T follicular helper cell (primary cell): ENCODE data around the gene KIF17.

Experiments
- DNase-seq: peaks from one replicate; pipeline ENCODE4 v3.0.0-alpha.2; 2020; ENCODE audit warnings: low read depth

Gene KIF17

DNA sequence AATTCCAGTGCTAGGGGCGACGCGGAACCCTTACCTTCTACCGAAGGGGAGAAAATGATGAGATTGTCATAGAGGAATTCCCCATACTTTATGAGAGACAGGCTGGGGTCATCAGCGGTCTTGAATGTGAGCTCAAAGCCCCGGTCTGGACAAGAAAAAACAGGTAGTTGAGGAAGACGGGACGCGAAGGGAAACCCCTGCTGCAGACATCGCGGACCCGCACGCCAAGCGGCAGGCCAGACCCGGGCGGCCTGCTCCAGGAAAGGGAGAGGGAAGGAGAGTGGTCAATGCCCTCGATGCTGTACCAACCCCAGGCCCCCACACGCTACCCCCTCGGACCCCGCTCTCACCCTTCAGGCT is 57.0 kb downstream of the KIF17 start:
- no peak for DNase-seq

DNA sequence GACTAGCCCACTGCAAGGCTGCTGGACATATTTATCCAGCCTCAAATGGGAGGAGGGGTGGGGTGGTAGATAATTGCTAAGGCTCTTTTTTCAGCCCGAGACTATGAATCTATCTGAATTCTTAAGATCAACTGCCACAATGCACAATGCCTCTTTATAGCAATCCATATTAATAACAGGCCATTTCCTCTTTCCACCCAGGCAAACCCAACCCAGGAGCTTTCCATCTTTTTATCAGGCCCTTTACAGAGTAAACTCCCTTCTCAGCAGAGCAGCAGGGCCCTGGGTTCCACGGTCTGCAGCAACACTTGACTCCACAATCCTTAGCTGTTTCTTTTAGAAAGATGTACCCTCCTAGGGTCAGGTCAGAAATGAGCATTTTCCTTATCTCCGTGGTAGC is 57.4 kb downstream of the KIF17 start:
- no peak for DNase-seq

DNA sequence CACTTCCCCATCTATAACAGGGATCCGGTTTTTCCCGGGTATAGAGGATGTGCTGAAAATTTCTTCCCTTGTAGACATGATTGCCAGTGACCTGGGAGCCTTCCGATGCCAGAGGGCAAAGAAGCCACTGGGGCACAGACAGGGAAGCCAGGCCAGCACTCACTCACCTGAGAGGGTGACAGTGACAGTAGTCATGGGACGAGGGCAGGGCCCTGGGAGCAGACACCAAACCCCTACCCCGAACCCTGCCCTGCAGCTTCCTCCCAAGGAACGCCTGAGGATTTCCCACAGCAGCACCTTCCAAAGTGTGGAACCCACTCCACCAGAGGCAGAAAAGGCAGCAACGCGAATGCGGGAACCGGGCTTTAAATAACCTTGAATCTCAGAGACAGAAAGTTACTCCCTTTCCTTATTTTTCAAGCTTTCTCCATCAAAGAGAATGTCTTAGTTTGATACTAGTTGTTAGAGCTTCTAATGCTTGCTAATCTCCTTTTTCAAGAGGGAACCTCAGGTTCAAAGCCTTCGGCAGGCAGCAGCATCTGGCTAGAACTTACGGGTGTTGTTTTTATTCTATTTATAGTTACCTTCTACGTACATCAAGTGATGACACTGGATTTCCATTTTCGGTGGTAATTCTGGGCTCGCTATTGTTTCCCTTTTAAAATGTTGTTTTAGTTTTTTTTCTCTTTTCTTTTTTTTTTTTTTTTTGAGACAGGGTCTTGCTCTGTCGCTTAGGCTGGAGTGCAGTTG is 59.5 kb downstream of the KIF17 start:
- DNase-seq = no peak

DNA sequence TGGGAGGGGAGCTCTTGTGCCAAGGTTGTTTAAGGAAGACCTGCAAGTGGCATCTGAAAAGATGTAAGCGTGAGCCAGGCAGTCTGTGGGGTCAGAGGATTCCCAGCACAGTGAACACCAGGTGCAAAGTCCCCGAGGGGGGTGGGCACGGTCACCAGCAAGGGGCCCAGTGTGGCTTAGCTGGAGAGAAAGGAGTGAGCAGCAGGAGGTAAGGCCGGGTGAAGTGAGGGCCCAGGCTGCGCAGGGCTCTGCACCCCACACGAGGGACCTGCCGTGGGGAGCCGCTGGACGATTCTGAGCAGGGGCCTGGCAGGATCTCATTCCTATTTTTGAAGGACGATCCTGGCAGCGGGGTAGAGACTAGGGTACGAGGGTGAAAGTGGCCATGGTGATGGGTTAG is 60.8 kb downstream of the KIF17 start:
- no peak for DNase-seq

DNA sequence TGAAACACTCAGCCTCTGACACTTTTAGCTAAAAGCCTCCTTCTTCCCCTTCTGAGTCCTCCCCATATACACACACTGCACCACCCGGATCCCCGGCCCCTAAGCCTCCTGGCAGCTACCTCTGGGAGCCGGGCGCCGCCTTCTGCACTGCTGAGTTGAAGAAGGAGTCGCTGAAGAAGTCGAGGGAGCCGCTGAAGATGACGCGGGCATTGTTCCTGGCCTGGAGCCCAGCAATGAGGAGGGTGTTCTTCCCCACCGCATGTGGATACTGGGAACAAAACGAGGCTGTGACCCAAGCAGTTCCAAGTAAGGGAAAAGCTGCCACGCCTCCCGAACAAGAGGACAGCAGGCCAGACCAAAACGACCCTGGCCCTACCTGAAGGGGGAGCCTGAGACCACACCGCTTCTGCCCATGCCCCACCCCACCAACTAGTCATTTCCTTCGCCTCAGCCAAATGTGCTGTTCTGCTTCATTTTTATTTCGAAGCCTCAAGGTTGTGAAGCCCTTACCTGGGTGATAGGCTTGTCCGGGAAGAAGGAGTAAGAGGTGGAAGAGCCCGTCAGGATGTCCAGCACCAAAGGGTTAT is 63.6 kb downstream of the KIF17 start:
- DNase-seq = no peak

DNA sequence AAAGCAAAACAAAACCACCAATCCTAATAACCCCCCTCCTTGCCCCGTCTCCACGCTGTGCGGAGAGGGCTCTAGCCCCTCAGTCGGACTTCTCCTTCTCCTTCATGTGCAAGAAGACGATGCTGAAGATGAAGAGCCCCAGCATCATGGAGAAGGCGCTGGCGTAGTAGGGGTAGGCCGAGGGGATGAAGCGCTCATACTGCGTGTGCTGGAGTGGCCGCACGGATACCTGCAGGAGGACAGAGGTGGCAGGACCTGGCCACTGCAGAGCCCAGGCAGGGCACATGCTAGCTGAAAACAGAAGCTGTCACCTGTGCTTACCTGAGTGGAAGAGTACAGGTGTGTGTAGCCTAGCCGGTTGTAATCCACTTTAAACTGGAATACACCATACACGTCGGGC is 65.5 kb downstream of the KIF17 start:
- no peak for DNase-seq

DNA sequence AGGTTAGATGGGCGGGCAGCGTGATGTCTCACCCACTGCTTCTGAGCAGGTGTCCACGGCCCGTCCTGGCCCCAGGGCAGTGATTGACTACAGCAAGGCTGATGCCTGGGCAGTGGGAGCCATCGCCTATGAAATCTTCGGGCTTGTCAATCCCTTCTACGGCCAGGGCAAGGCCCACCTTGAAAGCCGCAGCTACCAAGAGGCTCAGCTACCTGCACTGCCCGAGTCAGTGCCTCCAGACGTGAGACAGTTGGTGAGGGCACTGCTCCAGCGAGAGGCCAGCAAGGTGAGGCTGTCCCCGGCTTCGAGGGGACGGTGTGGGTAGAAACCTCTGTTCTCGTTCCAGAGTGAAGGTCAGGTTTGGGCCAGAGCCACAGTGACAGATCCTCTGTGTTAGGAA is 68.9 kb downstream of the KIF17 start:
- no peak for DNase-seq

DNA sequence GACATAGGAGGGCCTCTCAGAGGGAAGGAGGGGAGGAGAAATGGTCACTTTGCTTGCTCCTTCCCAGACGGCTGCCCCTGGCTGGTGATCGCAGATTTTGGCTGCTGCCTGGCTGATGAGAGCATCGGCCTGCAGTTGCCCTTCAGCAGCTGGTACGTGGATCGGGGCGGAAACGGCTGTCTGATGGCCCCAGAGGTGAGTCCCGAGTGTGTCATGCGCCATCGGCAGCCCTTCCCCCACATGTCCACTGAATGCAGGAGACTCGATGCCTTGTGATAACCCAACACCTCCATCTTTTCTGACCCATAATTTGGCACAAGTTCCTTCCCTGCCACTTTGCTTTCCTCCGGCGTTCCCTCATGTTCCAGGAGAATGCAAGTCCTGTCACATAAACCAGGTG is 69.4 kb downstream of the KIF17 start:
- no peak for DNase-seq

DNA sequence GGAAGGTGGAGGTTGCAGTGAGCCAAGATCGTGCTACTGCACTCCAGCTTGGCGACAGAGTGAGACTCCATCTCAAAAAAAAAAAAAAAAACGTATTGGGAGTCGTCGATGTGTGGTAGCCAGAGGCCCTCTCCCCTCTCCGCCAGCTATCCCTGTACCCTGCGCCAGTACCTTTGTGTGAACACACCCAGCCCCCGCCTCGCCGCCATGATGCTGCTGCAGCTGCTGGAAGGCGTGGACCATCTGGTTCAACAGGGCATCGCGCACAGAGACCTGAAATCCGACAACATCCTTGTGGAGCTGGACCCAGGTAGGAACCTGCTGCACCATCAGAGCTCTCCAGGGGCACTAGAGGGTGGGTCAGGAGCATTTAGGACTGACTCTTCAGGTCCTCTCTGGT is 72.4 kb downstream of the KIF17 start:
- no peak for DNase-seq

DNA sequence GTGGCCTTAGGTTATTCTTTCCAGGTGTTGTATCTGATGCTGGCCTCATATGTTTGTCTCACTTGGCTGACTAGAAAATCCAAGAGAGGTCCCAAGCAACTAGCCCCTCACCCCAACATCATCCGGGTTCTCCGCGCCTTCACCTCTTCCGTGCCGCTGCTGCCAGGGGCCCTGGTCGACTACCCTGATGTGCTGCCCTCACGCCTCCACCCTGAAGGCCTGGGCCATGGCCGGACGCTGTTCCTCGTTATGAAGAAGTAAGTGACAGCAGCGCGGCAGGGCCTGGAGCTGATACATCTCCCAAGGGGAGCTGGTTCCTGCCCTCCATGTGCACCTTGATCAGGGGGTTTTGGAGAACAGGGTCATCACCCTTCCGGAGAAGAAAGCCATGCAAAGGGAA is 73.4 kb downstream of the KIF17 start:
- no peak for DNase-seq

DNA sequence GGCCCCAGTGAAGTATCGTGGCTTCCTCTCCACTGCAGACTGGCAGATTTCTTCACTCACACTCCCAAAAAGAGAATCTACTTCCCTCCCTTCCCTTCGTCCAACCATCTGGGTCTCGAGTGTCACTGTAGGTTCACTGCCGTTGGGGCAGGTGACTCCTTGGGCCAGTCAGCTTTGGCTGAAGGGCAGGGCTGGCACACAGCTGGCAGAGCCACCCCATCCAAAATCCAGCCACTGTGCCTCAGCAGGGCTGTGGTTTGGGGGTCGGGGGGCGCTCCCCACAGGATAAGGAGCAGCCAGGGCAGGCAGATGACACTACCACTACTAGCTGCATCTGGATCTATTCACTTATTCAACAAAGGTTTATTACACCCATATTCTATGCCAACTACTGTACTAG is 74.7 kb downstream of the KIF17 start:
- no peak for DNase-seq

DNA sequence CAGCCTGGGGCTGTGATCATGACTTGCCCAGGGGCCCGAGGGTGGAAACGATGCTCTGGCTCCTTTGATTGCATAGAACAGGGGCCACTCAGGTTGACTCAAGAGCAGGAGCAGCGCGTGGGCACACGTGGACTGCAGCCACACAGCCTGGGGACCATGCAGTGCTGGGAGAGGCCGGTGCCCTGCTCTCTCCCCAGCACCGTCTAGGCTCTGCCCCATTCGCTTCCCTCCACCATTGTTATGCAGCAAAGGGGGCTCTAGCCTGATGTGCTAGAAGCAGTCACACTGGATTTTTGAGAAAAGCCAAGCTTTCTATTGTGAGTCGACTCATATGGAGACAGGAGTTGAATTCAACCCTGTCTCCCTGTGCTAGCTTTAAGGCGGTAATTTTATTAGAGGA is 75.8 kb downstream of the KIF17 start:
- DNase-seq = no peak

DNA sequence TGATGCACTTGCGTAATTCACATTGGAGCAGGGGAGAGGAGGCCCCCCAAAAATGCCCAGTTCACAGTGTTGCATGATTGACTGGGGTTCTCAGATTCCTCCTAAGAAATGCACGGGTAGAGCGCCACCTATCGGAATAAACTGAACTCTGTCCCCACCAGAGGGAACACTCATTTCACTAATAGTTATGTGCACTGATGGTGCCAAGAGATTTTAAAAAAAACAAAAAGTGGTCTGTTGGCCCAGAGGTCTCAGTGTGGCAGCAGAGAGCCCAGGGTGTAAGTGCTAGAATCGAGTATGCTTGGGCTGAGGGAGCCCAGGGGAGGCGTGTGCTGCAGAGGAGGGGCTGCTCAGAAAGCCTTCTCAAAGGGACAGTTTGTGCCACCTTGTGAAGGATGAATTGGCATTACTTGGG is 77.6 kb downstream of the KIF17 start:
- peak; percentile 37 for DNase-seq

DNA sequence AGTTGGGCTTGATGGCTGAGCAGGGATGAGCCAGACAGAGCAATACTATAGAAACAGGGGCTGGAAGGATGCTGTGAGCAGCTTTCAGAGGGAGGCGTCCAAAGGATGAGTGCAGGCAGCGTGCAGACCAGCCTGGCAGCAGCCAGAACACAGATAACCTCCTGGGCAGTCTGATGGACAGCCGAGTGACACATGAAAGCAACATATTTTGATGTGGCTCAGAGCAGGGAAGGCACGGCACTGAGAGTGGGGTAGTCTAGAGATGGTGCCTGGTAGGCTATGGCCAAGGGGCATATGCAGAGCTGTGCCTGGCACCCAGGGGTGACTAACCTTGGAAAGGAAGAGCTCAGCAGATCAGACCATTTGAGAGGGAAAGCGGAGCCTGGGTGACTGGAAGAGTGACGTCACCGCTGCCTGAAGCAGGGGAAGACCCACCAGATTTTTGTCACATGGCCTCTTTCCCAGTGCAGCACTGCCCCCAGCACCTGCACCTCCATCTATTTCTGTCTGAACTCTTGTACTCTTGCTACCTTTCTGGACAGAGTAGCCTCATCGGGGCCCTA is 80.9 kb downstream of the KIF17 start:
- DNase-seq = no peak

DNA sequence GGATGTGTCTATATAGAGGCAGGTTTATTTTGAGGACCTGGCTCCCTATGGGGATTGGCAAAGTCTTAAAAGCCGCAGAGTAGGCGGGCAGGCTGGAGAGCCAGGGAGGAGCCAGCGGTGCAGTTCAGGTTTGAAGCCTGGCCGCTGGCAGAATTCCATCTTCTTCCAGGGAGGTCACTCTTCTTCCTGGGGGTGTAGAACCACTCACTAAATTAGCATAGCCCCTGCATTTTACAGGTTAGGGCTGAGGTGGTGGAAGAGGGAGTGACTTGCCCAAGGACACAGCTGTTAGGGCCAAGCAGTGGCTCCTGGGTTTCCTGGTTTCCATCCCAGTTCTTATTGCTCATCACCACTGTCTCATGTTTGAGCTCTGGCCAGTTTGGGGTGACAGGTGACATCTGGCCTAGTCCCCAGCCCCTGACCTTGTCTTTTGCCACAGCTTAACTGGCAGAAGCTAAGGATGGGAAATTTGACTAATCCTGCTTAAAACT is 83.2 kb downstream of the KIF17 start:
- no peak for DNase-seq

DNA sequence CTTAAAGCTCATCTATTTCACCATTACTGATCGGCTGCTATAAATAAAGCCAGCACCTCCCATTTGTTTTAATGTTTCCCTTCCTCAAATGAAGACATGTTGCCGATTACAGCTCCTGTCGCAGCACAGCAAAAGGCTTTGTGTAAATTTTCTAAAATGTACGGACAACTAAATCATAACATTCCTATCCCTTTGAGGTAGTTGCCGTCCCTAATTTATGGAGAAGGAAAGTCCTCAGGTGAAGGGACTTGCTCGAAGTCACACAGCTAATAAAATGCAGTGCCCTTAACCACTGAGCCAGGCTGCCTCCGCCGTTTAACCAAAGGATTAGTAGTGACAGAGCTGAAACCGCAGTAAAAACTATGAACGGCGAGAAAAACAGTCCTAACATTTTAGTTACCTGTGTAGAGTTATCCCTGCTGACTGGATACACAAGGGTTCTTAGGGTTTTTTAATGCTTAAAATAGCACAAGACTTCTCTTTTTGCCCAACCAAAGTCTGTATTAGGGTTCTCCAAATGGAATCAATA is 83.7 kb downstream of the KIF17 start:
- no peak for DNase-seq

DNA sequence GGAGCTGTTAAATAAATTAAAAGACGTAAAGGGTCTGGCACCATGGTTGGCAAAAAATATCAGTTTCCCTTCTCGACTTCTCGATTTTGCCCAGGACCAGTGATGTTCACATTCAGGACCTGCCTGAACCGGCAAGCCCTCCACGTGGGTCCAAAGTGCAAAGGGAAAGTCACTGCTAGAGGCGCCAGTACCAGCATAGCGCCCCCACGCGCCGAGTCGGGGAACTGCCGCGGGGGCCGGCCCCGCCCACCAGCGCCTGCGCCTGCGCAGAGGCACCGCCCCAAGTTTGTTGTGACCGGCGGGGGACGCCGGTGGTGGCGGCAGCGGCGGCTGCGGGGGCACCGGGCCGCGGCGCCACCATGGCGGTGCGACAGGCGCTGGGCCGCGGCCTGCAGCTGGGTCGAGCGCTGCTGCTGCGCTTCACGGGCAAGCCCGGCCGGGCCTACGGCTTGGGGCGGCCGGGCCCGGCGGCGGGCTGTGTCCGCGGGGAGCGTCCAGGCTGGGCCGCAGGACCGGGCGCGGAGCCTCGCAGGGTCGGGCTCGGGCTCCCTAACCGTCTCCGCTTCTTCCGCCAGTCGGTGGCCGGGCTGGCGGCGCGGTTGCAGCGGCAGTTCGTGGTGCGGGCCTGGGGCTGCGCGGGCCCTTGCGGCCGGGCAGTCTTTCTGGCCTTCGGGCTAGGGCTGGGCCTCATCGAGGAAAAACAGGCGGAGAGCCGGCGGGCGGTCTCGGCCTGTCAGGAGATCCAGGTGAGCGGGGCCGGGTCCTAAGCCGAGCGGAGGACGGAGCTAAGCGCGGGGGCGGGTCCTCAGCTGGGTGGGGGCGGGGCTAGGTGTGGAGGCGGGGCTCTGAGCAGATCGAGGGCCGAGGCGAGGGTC is 84.4 kb downstream of the KIF17 start, which contains the start of gene PINK1:
TSS of gene PINK1 (plus strand) at position 269 of the 875 bp plus-strand sequence. CDS start at position 360, 91 bp downstream.
- peak; percentile 75 for DNase-seq

DNA sequence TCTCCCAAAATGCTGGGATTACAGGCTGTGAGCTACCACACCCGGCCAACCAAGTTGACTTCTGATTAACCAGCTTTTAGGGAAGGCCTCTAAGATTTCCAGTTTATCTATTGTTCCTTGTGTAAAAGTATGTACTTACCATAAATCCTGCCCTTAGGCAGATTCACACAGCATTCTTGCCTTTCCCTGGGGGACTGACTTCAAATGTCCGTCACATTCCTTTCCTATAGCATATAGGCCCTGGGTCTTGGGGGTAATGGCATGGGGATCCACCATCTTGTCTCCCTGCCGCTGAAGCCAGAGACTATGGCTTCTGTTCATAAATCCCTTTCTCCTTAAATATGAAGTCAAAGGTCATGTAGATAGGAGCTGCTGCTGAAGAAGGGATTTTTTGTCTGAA is 85.4 kb downstream of the KIF17 start:
- no peak for DNase-seq

DNA sequence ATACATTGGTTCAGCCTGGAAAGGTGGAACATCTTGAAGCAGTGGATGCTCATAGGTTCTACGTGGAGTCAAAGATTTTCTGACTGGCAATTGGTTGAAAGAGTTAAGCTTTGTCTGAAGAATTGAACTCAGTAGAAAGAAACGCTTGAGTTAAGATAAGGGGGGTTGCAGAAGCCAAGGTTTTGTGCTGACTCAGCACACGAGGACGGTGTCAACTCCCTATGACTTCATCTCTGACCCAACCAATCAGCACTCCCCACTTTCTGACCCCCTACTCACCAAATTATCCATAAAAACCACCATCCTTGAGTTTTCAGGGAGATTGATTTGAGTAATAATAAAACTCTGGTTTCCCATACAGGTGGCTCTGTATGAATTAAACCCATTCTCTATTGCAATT is 87.1 kb downstream of the KIF17 start:
- DNase-seq = no peak

DNA sequence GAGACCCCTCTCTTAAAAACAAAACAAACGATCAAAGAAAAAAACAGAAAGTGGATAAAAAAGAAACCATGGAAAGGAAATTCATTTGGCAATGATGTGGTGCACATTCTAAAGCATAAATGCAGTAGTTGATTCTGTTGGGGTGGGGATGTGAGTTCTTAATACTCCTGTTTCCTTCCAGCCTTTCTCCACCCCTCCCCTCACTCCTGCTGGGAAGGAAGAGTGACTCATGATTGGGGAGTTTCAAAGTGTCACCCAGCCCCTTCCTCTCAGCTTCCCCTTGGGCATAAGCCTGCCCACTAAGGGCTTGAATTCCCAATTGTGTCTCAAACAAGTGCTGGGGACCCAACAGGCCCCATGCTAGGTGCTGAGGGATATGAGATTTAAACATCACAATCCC is 91.3 kb downstream of the KIF17 start:
- DNase-seq = no peak

DNA sequence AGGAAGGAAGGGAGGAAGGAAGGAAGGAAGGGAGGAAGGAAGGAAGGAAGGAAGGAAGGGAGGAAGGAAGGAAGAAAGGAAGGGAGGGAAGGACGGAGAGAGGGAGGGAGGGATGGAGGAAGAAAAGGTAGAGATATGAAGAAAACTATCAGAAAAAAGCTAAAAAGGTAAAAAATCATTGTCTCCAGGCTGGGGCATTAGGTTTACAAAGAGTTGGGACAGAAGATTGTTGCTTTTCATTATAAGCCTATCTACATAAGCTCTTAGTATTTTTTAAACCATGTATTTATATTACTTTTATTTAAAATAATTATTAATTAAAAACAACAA is 91.7 kb downstream of the KIF17 start:
- DNase-seq = no peak
